Stimulated activated CD4-positive, alpha-beta T cell treated with anti-CD3 and anti-CD28 coated beads, Interleukin-15, amount 100 ng/mL, for 24 hours (primary cell): Measurements from ENCODE around the gene RHEX.
"Not testable (repeated sequence)": the region's sequence is repeated elsewhere in the genome, so short reads cannot be mapped to it uniquely, and the experiment has no call there.

Source experiments
- DNase-seq: peaks from one replicate; pipeline ENCODE4 v3.0.0-alpha.2; 2020

The RHEX gene

DNA sequence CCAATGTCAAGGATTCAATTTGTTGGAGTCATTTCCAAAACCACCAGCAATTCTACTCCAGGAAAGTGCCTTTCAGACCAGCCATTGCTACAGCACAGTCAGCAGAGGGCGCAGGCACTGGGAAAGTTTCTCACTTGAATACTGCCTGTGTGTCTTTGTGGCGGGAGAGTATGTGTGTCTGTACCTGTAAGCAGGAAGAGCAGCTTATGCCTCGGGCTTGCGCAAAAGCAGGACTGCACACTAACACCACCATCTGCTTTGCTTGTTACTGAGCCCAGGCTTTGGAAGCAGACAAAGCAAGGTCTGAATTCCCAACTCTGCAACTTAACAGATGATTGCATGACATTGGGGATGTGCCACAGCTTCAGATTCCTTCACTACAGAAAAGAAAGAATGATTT lies 22.3 kb upstream of the RHEX start:
- peak; percentile 81 for DNase-seq

- DNase-seq, result no peak
Observed at GRCh38 chr1:206032380-206033140, 20.4 kb upstream of the RHEX start.

DNA sequence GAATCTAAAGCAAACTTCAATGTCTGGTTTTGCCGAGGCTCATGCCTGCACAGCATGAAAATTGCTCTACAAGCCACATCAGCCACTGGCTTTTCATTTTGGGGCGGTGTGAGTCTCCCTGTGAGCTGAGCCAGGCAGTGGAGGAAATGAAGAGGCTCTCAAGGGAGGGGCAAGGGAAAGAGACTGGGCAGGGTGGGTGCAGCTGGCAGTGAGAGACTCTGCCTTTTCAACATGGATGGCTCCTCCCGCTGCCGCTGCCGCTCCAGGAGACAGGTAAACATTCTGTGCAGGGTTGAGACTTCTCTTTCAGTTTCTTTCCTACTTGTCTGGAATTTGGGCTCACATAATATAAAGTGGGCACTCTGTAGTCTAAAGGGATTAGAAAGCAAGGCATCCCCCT lies 17.9 kb upstream of the RHEX start:
- DNase-seq, result no peak

- DNase-seq, result no peak
Observed at GRCh38 chr1:206036663-206037455, 16.1 kb upstream of the RHEX start.

- DNase-seq, result no peak
Observed at GRCh38 chr1:206037581-206037980, 15.4 kb upstream of the RHEX start.

GRCh38 chr1:206039046-206039973 lies 13.7 kb upstream of the RHEX start:
- no peak for DNase-seq

DNA sequence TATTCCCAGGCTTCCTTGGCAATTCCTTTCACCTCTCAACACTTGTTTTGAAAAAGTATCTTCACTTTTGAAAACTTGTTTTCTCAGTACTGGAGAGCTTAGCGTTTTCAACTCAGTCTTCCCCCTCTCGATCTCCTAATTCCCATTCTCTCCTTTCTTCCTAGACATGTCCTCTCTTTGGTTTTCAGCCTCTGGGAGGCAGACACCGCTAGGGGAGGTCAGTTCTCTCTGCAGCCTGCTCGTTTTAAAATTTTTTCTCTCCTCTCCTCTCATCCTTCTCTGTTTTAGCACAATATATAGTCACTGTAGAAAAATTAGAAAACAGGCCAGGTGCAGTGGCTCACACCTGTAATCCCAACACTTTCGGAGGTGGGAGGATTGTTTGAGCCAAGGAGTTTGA lies 12.6 kb upstream of the RHEX start:
- DNase-seq, result no peak

GRCh38 chr1:206041640-206042039 lies 11.3 kb upstream of the RHEX start:
- DNase-seq, result no peak

DNA sequence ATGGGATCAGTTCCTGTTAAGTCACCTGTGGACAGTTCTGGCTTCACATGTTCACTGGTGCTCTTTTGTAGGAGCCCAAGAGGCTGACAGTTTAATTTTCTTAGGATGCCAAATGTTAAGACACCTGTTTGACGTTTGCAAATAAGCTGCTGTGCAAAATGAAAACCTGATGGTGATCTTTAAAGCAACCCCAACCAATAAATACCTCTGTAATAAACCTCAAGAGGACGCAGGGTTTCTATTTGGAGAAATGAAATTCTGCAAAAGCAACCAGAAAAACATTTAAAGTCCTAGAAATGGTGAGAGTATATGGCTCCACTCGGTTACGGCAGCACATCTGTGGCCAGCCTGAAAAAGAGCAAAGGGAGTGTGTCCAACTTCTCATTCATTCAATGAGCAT lies 5.7 kb upstream of the RHEX start:
- DNase-seq, result no peak

- no peak for DNase-seq
Observed at GRCh38 chr1:206048582-206048981, 4.4 kb upstream of the RHEX start.

DNA sequence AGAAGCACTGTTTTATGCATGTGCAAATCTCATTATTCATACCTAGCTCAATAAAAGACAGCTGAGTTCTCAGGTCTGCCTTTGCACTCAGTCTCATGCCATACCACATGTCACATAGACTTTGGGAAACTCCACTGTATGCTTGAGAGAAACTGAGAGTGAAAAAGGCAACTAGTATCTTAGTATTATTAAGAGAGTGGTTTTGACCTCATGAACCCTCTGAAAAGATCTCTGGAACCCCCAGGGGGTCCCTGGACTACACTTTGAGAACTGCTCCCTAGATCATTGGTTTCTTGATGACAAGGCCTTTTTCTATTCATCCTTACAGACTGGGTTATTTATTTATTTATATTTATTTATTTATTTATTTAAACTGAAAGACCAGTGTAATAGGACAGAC lies 3.7 kb upstream of the RHEX start:
- DNase-seq, result peak; percentile 10

GRCh38 chr1:206049919-206050600 lies 2.9 kb upstream of the RHEX start:
- DNase-seq, result no peak

- DNase-seq, result peak; percentile 70
Observed at GRCh38 chr1:206050655-206051235, 2.2 kb upstream of the RHEX start.

DNA sequence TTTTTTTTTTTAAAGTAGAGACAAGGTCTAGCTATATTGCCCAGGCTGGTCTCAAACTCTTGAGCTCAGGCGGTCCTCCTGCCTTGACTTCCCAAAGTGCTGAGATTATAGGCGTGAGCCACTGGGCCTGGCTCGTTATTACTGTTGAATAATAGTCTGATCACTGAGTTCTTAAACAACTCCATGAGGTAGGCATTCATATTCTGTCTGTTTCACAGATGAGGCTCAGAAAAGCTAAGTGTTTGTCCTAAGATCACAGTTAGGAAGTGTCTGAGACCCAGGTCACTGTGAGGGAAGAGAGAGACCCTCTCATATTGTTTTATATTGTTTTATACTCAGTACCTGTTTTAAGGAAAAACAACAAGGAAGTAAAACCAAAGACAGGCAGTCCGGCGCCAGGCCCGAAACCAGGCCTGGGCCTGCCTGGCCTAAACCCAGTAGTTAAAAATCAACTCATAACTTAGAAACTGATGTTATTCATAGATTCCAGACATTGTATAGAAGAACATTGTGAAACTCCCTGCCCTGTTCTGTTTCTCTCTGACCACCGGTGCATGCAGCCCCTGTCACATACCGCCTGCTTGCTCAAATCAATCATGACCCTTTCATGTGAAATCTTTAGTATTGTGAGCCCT lies 625 bp upstream of the RHEX start:
- not testable (repeated sequence) for DNase-seq

DNA sequence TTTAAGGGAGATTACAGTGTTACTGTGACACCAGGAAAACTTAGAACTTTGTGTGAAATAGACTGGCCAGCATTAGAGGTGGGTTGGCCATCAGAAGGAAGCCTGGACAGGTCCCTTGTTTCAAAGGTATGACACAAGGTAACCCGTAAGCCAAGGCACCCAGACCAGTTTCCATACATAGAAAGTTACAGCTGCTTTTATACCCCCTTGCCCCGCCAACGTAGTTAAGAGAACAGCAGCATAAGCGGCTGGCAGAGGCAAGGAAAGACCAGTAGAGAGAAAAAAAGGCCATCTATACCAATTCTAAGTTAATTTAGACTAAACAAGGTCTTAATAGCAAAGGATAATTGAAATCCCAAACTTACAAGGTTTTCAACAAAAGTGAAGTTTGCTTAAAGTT lies 643 bp downstream of the RHEX start:
- DNase-seq, result not testable (repeated sequence)

- not testable (repeated sequence) for DNase-seq
Observed at GRCh38 chr1:206055069-206055625, 2.2 kb downstream of the RHEX start.

DNA sequence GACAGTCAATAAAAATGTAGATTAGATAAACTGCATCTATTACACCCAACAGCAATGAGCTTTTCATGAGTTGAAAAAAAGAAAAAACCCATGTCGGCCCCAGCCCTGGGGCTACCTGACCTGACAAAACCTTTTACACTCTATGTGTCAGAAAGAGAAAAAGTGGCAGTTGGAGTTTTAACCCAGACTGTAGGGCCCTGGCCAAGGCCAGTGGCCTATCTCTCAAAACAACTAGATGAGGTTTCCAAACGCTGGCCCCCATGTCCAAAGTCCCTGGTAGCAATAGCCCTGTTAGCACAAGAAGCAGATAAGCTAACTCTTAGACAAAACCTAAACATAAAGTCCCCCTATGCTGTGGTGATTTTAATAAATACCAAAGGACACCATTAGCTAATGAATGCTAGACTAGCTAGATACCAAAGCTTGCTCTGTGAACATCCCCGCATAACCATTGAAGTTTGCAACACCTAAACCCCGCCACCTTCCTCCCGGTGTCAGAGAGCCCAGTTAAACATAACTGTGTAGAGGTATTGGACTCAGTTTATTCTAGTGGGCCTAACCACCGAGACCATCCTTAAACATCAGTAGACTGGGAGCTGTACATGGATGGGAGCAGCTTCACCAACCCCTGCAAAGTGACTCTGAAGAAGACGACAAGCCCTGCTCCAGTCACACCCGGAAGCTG lies 2.8 kb downstream of the RHEX start:
- DNase-seq, result not testable (repeated sequence)

DNA sequence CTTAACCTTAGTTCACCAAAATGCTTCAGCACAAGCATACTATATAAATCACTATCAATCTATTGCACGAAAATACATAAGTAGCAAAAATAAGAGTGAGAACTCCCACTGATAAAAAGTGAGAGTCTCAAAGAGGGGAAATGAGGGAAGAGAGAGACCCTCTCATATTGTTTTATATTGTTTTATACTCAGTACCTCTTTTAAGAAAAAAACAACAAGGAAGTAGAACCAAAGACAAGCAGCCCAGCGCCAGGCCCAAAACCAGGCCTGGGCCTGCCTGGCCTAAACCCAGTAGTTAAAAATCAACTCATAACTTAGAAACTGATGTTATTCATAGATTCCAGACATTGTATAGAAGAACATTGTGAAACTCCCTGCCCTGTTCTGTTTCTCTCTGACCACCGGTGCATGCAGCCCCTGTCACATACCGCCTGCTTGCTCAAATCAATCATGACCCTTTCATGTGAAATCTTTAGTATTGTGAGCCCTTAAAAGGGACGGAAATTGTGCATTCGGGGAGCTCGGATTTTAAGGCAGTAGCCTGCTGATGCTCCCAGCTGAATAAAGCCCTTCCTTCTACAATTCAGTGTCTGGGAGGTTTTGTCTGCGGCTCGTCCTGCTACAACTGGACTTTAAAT lies 5.4 kb downstream of the RHEX start:
- DNase-seq, result not testable (repeated sequence)

GRCh38 chr1:206058927-206059292 lies 5.9 kb downstream of the RHEX start:
- DNase-seq, result no peak

- no peak for DNase-seq
Observed at GRCh38 chr1:206059355-206059915, 6.5 kb downstream of the RHEX start.
